ENCODE measurements around the gene IZUMO4.

IZUMO4 gene

GRCh38 chr19:2077398-2077797 is 19.3 kb upstream of the IZUMO4 start:
- Histone ChIP-seq H3K4me1 (no peaks in the 10 kb centered on the region), H3K27ac (no peak overlapping the region), H3K4me3 (no peak overlapping the region), H3K9me3 (no peaks in the 10 kb centered on the region), H3K27me3 (no peaks in the 10 kb centered on the region), H3K36me3 (peaks cover 54 to 99% (median 82%) of the 10 kb centered on the region in 3 donors)
- no peak for DNase-seq
- TF ChIP-seq, protein P1, sequence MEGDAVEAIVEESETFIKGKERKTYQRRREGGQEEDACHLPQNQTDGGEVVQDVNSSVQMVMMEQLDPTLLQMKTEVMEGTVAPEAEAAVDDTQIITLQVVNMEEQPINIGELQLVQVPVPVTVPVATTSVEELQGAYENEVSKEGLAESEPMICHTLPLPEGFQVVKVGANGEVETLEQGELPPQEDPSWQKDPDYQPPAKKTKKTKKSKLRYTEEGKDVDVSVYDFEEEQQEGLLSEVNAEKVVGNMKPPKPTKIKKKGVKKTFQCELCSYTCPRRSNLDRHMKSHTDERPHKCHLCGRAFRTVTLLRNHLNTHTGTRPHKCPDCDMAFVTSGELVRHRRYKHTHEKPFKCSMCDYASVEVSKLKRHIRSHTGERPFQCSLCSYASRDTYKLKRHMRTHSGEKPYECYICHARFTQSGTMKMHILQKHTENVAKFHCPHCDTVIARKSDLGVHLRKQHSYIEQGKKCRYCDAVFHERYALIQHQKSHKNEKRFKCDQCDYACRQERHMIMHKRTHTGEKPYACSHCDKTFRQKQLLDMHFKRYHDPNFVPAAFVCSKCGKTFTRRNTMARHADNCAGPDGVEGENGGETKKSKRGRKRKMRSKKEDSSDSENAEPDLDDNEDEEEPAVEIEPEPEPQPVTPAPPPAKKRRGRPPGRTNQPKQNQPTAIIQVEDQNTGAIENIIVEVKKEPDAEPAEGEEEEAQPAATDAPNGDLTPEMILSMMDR (IDR thresholded peaks at IDR 0.05), result no peak
- intact Hi-C loops (cut with DNase I; ENCODE audit: low total_unique reads), result no loop called here

DNA sequence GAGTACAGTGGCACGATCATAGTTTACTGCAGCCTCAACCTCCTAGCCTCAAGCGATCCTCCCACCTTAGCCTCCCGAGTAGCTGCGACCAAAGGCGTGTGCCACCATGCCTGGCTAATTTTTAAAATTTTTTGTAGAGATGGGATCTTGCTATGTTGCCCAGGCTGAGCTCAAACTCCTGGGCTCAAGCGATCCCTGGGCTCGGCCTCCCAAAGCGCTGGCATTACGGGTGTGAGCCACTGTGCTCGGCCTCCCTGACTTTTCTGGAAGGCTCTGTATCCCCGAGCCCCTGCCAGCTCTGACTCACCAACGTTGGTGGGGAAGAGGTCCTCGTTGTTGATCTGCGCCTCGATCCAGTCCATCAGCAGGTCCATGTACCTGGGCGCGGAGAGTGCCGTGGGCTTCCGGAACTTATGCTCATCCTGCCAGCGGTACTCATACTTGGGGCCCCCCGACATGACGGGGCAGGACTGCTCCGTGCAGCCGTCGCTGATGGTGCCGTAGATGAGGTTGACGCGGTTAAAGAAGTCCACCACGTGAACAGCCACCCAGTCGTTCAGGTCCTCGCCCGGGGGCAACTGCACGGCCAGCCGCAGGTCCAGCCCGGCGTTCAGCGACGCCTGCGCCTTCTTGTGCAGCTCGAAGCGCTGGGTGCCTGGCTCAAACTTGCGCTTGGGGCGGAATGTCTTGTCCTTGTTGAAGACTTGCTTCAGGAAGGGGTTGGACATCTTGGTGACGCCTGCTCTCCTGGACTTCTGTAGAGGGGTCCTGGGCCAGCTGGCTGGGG is 18.7 kb upstream of the IZUMO4 start:
- TF ChIP-seq, protein P1 (IDR thresholded peaks at IDR 0.05), result no peak
- Histone ChIP-seq H3K9me3 (no peaks in the 10 kb centered on the region), H3K4me1 (no peaks in the 10 kb centered on the region), H3K4me3 (no peak overlapping the region), H3K27me3 (no peaks in the 10 kb centered on the region), H3K27ac (no peak overlapping the region), H3K36me3 (peaks cover 47 to 99% (median 75%) of the 10 kb centered on the region in 3 donors)
- no peak for DNase-seq
- intact Hi-C loops (cut with DNase I; ENCODE audit: low total_unique reads), result no loop called here

- peaks cover 42 to 99% (median 65%) of the 10 kb centered on the region in 3 donors for H3K36me3 ChIP-seq
- intact Hi-C loops (cut with DNase I; ENCODE audit: low total_unique reads), result no loop called here
- peaks cover 0 to 10% (median 0%) of the 10 kb centered on the region in 4 donors for H3K4me1 ChIP-seq
Measured at GRCh38 chr19:2079076-2079864, 17.4 kb upstream of the IZUMO4 start.

GRCh38 chr19:2079865-2080301 is 16.8 kb upstream of the IZUMO4 start:
- intact Hi-C loops (cut with DNase I; ENCODE audit: low total_unique reads), result no loop called here
- H3K36me3 ChIP-seq, result peaks cover 42 to 95% (median 60%) of the 10 kb centered on the region in 3 donors
- H3K4me1 ChIP-seq, result peaks cover 0 to 10% (median 0%) of the 10 kb centered on the region in 4 donors
- H3K4me3 ChIP-seq, result no peak overlapping the region
- no peaks in the 10 kb centered on the region for H3K27me3 ChIP-seq
- H3K27ac ChIP-seq, result no peak overlapping the region
- DNase-seq, result no peak
- TF ChIP-seq, protein P1 (IDR thresholded peaks at IDR 0.05), result no peak
- no peaks in the 10 kb centered on the region for H3K9me3 ChIP-seq

More at GRCh38 chr19:2079076-2079864, 17.4 kb upstream of the IZUMO4 start:
- Histone ChIP-seq H3K9me3 (no peaks in the 10 kb centered on the region), H3K27me3 (no peaks in the 10 kb centered on the region), H3K4me3 (no peak overlapping the region), H3K27ac (no peak overlapping the region)
- DNase-seq, result no peak
- TF ChIP-seq, protein P1 (IDR thresholded peaks at IDR 0.05), result no peak

- H3K27ac ChIP-seq, result no peak overlapping the region
- intact Hi-C loops (cut with DNase I; ENCODE audit: low total_unique reads), result no loop called here
Measured at GRCh38 chr19:2080336-2080988, 16.3 kb upstream of the IZUMO4 start.

More at GRCh38 chr19:2080336-2080988, 16.3 kb upstream of the IZUMO4 start:
- TF ChIP-seq, protein P1 (IDR thresholded peaks at IDR 0.05), result no peak
- no peak for DNase-seq
- H3K9me3 ChIP-seq, result no peaks in the 10 kb centered on the region
- H3K4me3 ChIP-seq, result no peak overlapping the region
- H3K4me1 ChIP-seq, result peaks cover 0 to 10% (median 0%) of the 10 kb centered on the region in 4 donors
- H3K27me3 ChIP-seq, result no peaks in the 10 kb centered on the region
- H3K36me3 ChIP-seq, result peaks cover 36 to 92% (median 54%) of the 10 kb centered on the region in 3 donors
